SK-N-SH (cell line): ENCODE measurements around the gene RPL28. TPM values are rescaled to one million over a fixed set of nuclear protein-coding genes. Genes with fewer than 3 reads are reported as not detected.

Experiments used
- CTCF ChIA-PET: fragments of 300-600, 350-600 bp; formaldehyde crosslinking; extraction: SDS; loops from one replicate; lab custom pipeline; 2021; lab: Yijun Ruan, JAX
- POLR2A ChIA-PET: fragments of 350-600 bp; sonication (Branson Sonifier 250); formaldehyde crosslinking; extraction: SDS; loops from one replicate; lab custom pipeline; 2020; ENCODE audit warnings: antibody characterized with exemption, inconsistent platforms; lab: Yijun Ruan, JAX
- DNase-seq: peaks from one replicate; pipeline ENCODE4 v3.0.0; 2012
- H2AFZ ChIP-seq: fragments of 200-600 bp; sonication (generic); 2 replicates; pipeline ENCODE4 v1.8.1; 2016; ENCODE audit warnings: antibody characterized with exemption, mild to moderate bottlenecking, low read depth
- H3F3A ChIP-seq: fragments of 200-600 bp; sonication (generic); replicated peaks from 2 replicates; pipeline ENCODE3; 2016; ENCODE audit warnings: antibody characterized with exemption, mild to moderate bottlenecking; ENCODE audit not compliant: insufficient read depth
- H3K27ac ChIP-seq, 2 experiments: fragments of 200-500 bp in 1 of 2; fragments of 200-600 bp in 1 of 2; sonication (Bioruptor generic) in 1 of 2; sonication (generic), shearing (Covaris generic) in 1 of 2; 2 replicates each; pipeline versions ENCODE4 v1.5.1 to v1.6.1; 2014 to 2016; ENCODE audit warnings: low read depth in 2 of 2, inconsistent platforms in 1 of 2, low read length in 1 of 2, mild to moderate bottlenecking in 1 of 2, mixed read lengths in 1 of 2
- H3K27me3 ChIP-seq: fragments of 200-600 bp; sonication (generic), shearing (Covaris generic); 2 replicates; pipeline ENCODE4 v1.6.1; 2016; ENCODE audit warnings: mixed run types; ENCODE audit not compliant: insufficient read depth
- H3K36me3 ChIP-seq, 2 experiments: fragments of 200-500 bp in 1 of 2; fragments of 200-600 bp in 1 of 2; sonication (Bioruptor generic) in 1 of 2; sonication (generic) in 1 of 2; replicated peaks in 1 of 2; 2 replicates each; pipeline versions ENCODE3 to v1.5.1; 2014 to 2016; ENCODE audit warnings: low read length in 1 of 2, mild to moderate bottlenecking in 1 of 2; ENCODE audit not compliant: insufficient read depth in 2 of 2, control insufficient read depth in 1 of 2
- H3K4me1 ChIP-seq, 2 experiments: fragments of 200-500 bp in 1 of 2; fragments of 200-600 bp in 1 of 2; sonication (Bioruptor generic) in 1 of 2; sonication (generic), shearing (Covaris generic) in 1 of 2; 2 replicates each; pipeline versions ENCODE4 v1.5.1 to v1.6.1; 2014 to 2016; ENCODE audit warnings: low read depth in 1 of 2, low read length in 1 of 2, mixed run types in 1 of 2; ENCODE audit not compliant: insufficient read depth in 2 of 2, control insufficient read depth in 1 of 2
- H3K4me2 ChIP-seq: fragments of 200-600 bp; sonication (generic), shearing (Covaris generic); 2 replicates; pipeline ENCODE4 v1.6.1; 2017; ENCODE audit warnings: mixed run types
- H3K4me3 ChIP-seq, 2 experiments: fragments of 200-500 bp in 1 of 2; fragments of 200-600 bp in 1 of 2; sonication (Bioruptor generic) in 1 of 2; sonication (generic), shearing (Covaris generic) in 1 of 2; 2 replicates each; pipeline versions ENCODE4 v1.5.1 to v1.8.1; 2014 to 2016; ENCODE audit warnings: low read depth in 2 of 2, inconsistent platforms in 1 of 2, low read length in 1 of 2, mild to moderate bottlenecking in 1 of 2, mixed read lengths in 1 of 2, moderate library complexity in 1 of 2
- H3K79me2 ChIP-seq: fragments of 200-600 bp; sonication (generic); 2 replicates; pipeline ENCODE4 v1.8.1; 2017; ENCODE audit warnings: mild to moderate bottlenecking; ENCODE audit not compliant: insufficient read depth
- H3K9ac ChIP-seq: fragments of 200-600 bp; sonication (generic); 2 replicates; pipeline ENCODE4 v1.6.1; 2017; ENCODE audit warnings: mixed run types
- H3K9me2 ChIP-seq: fragments of 200-600 bp; sonication (generic); 2 replicates; pipeline ENCODE4 v1.6.1; 2017; ENCODE audit warnings: mixed run types
- H3K9me3 ChIP-seq: fragments of 200-600 bp; sonication (generic); 2 replicates; pipeline ENCODE4 v1.6.1; 2017; ENCODE audit warnings: mixed run types, mild to moderate bottlenecking, moderate library complexity
- H4K20me1 ChIP-seq: fragments of 200-600 bp; sonication (generic); 2 replicates; pipeline ENCODE4 v1.6.1; 2017; ENCODE audit warnings: mild to moderate bottlenecking, mixed run types; ENCODE audit not compliant: insufficient read depth
- CHD2 ChIP-seq: fragments of 150-350 bp; IDR thresholded peaks from 2 replicates; pipeline ENCODE4 v1.6.1; 2018; ENCODE audit warnings: low read length; ENCODE audit not compliant: partially characterized antibody
- ELF1 ChIP-seq: IDR thresholded peaks from 2 replicates; pipeline ENCODE4 v1.4.0; 2012
- EP300 ChIP-seq, 2 experiments: IDR thresholded peaks; 2 replicates each; pipeline versions ENCODE4 v1.4.0 to v1.6.1; 2012; ENCODE audit warnings: borderline replicate concordance in 1 of 2, low read depth in 1 of 2, low read length in 1 of 2
- EZH2phosphoT487 ChIP-seq: fragments of 200-600 bp; sonication (generic); IDR thresholded peaks from 2 replicates; pipeline ENCODE4 v1.6.1; 2017; ENCODE audit warnings: low read depth, mixed run types, mild to moderate bottlenecking, antibody characterized with exemption, moderate library complexity, borderline replicate concordance
- FOXJ3 ChIP-seq: sonication (generic); formaldehyde crosslinking; IDR thresholded peaks from 2 replicates; pipeline ENCODE4 v1.5.1; 2020; ENCODE audit warnings: mild to moderate bottlenecking, missing genetic modification reagents
- FOXM1 ChIP-seq: IDR thresholded peaks from 2 replicates; pipeline ENCODE4 v1.4.0; 2012; ENCODE audit warnings: low read depth, mild to moderate bottlenecking
- GABPA ChIP-seq: IDR thresholded peaks from 2 replicates; pipeline ENCODE4 v1.4.0; 2012; ENCODE audit warnings: low read depth, mild to moderate bottlenecking
- IRF3 ChIP-seq: fragments of 150-350 bp; IDR thresholded peaks from 2 replicates; pipeline ENCODE4 v1.6.1; 2016; ENCODE audit warnings: mild to moderate bottlenecking, low read depth, low read length
- MAX ChIP-seq: IDR thresholded peaks from 2 replicates; pipeline ENCODE4 v1.4.0; 2012; ENCODE audit warnings: low read depth
- MXI1 ChIP-seq: IDR thresholded peaks from 2 replicates; pipeline ENCODE4 v1.6.1; 2012; ENCODE audit warnings: mild to moderate bottlenecking, low read depth, low read length, improper control_type of control experiment
- NFIC ChIP-seq: IDR thresholded peaks from 2 replicates; pipeline ENCODE4 v1.4.0; 2012; ENCODE audit warnings: borderline replicate concordance
- NRF1 ChIP-seq: IDR thresholded peaks from 2 replicates; pipeline ENCODE4 v1.6.1; 2012; ENCODE audit warnings: low read depth, mild to moderate bottlenecking, low read length
- PBX3 ChIP-seq: IDR thresholded peaks from 2 replicates; pipeline ENCODE4; 2012
- POLR2AphosphoS5 ChIP-seq: IDR thresholded peaks from 2 replicates; pipeline ENCODE4 v1.6.1; 2012; ENCODE audit warnings: low read depth, low read length
- RAD21 ChIP-seq: IDR thresholded peaks from 2 replicates; pipeline ENCODE4 v1.6.1; 2012; ENCODE audit warnings: mild to moderate bottlenecking, low read length
- RCOR1 ChIP-seq: fragments of 150-350 bp; IDR thresholded peaks from 2 replicates; pipeline ENCODE4 v1.6.1; 2017; ENCODE audit warnings: antibody characterized with exemption, low read length
- RFX5 ChIP-seq: IDR thresholded peaks from 2 replicates; pipeline ENCODE4 v1.6.1; 2012; ENCODE audit warnings: mild to moderate bottlenecking, improper control_type of control experiment, low read length
- SIN3A ChIP-seq: IDR thresholded peaks from 2 replicates; pipeline ENCODE4 v1.6.1; 2012; ENCODE audit warnings: low read depth, mild to moderate bottlenecking, low read length, moderate library complexity, borderline replicate concordance
- TAF1 ChIP-seq: IDR thresholded peaks from 2 replicates; pipeline ENCODE4 v1.6.1; 2012; ENCODE audit warnings: low read depth, mild to moderate bottlenecking, low read length, moderate library complexity, borderline replicate concordance
- TCF12 ChIP-seq: IDR thresholded peaks from 2 replicates; pipeline ENCODE4 v1.4.0; 2012
- YY1 ChIP-seq: IDR thresholded peaks from 2 replicates; pipeline ENCODE4 v1.4.0; 2012; ENCODE audit warnings: low read depth, mild to moderate bottlenecking
- WGBS: methylation state at CpG from one replicate; pipeline ENCODE4 v1.1.6; 2017; ENCODE audit warnings: low lambda C conversion rate; 5-methylcytosine and 5-hydroxymethylcytosine counted together
- polyA plus RNA-seq, 3 experiments: library from polyadenylated mRNA; depleted of rRNA; stranded (reverse); fragments of >200 nt; gene quantifications; 2 replicates each; pipeline ENCODE4 v1.2.3, GENCODE V29; 2012
- TF ChIP-seq, protein P1 (sequence below): IDR thresholded peaks from 2 replicates; pipeline ENCODE4 v1.4.0; 2012; ENCODE audit warnings: low read depth, borderline replicate concordance
- TF ChIP-seq, protein P2 (sequence below): fragments of 150-350 bp; IDR thresholded peaks from 2 replicates; pipeline ENCODE4 v1.6.1; 2017; ENCODE audit warnings: antibody characterized with exemption, low read length, low read depth, borderline replicate concordance
- TF ChIP-seq, protein P3 (sequence below): IDR thresholded peaks from 2 replicates; pipeline ENCODE4 v1.6.1; 2012; ENCODE audit warnings: mild to moderate bottlenecking, low read depth, low read length, moderate library complexity

RPL28 gene
- polyA plus RNA-seq, 1 of the 3 experiments (the other 2 are of a cell fraction), result 2,368 TPM

DNA sequence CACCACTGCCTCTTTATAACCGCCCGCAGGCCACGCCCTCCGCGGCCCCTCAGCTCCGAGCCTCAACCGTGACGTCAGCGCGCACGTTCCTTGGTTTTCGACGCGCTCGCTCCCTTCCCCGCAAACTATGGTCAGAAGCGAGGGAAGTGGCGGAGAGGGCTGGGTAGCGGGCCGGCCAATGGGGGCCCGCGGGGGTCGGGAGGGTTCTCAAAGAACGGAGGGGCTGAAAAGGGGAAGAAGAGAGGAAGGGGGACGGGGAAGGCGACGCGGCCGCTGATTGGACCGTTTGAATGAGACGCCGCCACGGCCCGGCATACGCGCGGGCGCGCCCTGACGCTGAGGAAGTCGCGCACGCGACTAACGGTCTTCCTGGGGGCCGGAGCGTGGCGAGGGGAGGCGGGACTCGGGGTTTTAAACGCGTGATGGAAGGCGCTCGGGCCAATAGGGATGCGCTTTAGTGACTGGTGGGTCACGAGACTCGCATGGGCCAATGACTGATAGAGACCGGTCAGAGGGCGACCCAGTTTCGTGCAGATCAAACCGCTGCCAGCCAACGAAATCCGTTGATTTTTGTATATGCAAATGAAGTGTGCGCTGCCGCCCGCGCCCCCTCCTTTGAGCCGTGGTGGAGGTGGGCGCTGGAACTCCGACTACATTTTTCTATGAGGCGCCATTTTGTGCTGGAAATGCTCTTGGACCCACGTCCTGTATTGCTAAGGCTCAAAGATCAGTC is 22.2 kb downstream of the RPL28 start:
- POLR2A ChIA-PET, result interaction anchor here (0.6 to 1.9 kb wide), 35 partner anchors 9 to 317 kb away, joined by 3 to 33 read pairs (median 4); partner anchors contain the start of genes FIZ1, IL11, ISOC2 and KMT5C

More for the DNA sequence above, 22.2 kb downstream of the RPL28 start:
- no peaks in the 10 kb centered on the region for H3K27me3 ChIP-seq
- H3F3A ChIP-seq, result peaks cover 15% of the 10 kb centered on the region
- no peaks in the 10 kb centered on the region for H3K9me2 ChIP-seq
- WGBS, result 1% methylated on average over 70 of the region's 72 CpGs
- CTCF ChIA-PET, result interaction anchor here (0.7 to 2.4 kb wide), 5 partner anchors 10 to 267 kb away, joined by 3 to 18 read pairs (median 5); no protein-coding TSS in a partner anchor
- peaks cover 46% of the 10 kb centered on the region for H3K79me2 ChIP-seq
- peak overlapping the region; percentile 98 for H3K27ac ChIP-seq
- peaks cover 12 to 18% of the 10 kb centered on the region in 2 experiments for H3K36me3 ChIP-seq
- peak; percentile 98 for DNase-seq
- no peaks in the 10 kb centered on the region for H3K9me3 ChIP-seq
- H3K9ac ChIP-seq, result peak overlapping the region; percentile 99
- H3K4me2 ChIP-seq, result peak overlapping the region; percentile 94
- TF ChIP-seq RAD21, result no peak
- no peak for TF ChIP-seq NFIC
- peak; percentile 88 for TF ChIP-seq YY1
- TF ChIP-seq, protein P1, sequence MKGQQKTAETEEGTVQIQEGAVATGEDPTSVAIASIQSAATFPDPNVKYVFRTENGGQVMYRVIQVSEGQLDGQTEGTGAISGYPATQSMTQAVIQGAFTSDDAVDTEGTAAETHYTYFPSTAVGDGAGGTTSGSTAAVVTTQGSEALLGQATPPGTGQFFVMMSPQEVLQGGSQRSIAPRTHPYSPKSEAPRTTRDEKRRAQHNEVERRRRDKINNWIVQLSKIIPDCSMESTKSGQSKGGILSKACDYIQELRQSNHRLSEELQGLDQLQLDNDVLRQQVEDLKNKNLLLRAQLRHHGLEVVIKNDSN, result peak; percentile 94
- TF ChIP-seq RFX5, result peak; percentile 40; the same call in 1 of the 2 replicates
- TF ChIP-seq FOXM1, result peak; percentile 99
- TF ChIP-seq RCOR1, result peak; percentile 40; the same call in 1 of the 2 replicates
- TF ChIP-seq, protein P2, sequence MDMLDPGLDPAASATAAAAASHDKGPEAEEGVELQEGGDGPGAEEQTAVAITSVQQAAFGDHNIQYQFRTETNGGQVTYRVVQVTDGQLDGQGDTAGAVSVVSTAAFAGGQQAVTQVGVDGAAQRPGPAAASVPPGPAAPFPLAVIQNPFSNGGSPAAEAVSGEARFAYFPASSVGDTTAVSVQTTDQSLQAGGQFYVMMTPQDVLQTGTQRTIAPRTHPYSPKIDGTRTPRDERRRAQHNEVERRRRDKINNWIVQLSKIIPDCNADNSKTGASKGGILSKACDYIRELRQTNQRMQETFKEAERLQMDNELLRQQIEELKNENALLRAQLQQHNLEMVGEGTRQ, result peak; percentile 76; the same call in 1 of the 2 replicates
- TF ChIP-seq ELF1, result peak; percentile 66
- TF ChIP-seq TCF12, result 0 out of 2 replicates have a peak, but pooled peaks have one; percentile 15
- TF ChIP-seq IRF3, result peak; percentile 65
- TF ChIP-seq, protein P3, sequence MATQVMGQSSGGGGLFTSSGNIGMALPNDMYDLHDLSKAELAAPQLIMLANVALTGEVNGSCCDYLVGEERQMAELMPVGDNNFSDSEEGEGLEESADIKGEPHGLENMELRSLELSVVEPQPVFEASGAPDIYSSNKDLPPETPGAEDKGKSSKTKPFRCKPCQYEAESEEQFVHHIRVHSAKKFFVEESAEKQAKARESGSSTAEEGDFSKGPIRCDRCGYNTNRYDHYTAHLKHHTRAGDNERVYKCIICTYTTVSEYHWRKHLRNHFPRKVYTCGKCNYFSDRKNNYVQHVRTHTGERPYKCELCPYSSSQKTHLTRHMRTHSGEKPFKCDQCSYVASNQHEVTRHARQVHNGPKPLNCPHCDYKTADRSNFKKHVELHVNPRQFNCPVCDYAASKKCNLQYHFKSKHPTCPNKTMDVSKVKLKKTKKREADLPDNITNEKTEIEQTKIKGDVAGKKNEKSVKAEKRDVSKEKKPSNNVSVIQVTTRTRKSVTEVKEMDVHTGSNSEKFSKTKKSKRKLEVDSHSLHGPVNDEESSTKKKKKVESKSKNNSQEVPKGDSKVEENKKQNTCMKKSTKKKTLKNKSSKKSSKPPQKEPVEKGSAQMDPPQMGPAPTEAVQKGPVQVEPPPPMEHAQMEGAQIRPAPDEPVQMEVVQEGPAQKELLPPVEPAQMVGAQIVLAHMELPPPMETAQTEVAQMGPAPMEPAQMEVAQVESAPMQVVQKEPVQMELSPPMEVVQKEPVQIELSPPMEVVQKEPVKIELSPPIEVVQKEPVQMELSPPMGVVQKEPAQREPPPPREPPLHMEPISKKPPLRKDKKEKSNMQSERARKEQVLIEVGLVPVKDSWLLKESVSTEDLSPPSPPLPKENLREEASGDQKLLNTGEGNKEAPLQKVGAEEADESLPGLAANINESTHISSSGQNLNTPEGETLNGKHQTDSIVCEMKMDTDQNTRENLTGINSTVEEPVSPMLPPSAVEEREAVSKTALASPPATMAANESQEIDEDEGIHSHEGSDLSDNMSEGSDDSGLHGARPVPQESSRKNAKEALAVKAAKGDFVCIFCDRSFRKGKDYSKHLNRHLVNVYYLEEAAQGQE, result no peak
- peak; percentile 96 for TF ChIP-seq MAX
- TF ChIP-seq MXI1, result peak; percentile 86
- TF ChIP-seq TAF1, result peak; percentile 39; the same call in 1 of the 2 replicates
- peak; percentile 18 to 37; a peak in 1 of 4 replicates for TF ChIP-seq EP300 (IDR thresholded peaks at IDR 0.05; ENCODE audit: borderline replicate concordance in 1 of 2, low read depth in 1 of 2, low read length in 1 of 2)
- TF ChIP-seq NRF1, result peak; percentile 35
- TF ChIP-seq EZH2phosphoT487, result no peak
- peak; percentile 53; the same call in 1 of the 2 replicates for TF ChIP-seq POLR2AphosphoS5
- TF ChIP-seq GABPA, result peak; percentile 58; the same call in 1 of the 2 replicates
- no peak for TF ChIP-seq FOXJ3 (CRISPR knock-in tag)
- TF ChIP-seq SIN3A, result no peak
- no peak for TF ChIP-seq CHD2
- TF ChIP-seq PBX3, result peak; percentile 99
- peak overlapping the region; percentile 82 to 85 for H3K4me3 ChIP-seq
- peaks cover 38% of the 10 kb centered on the region for H4K20me1 ChIP-seq
- H3K4me1 ChIP-seq, result peaks cover 8 to 21% of the 10 kb centered on the region in 2 experiments; a peak in 3 of 4 replicates
- peak overlapping the region; percentile 87 for H2AFZ ChIP-seq
